PC-3 (cell line): ENCODE measurements around the gene CARHSP1.

Experiments
- EZH2 ChIP-seq: fragments of 300-600 bp; sonication (generic); IDR thresholded peaks from one replicate; pipeline ENCODE4 v1.6.1; 2017; ENCODE audit warnings: antibody characterized with exemption, mild to moderate bottlenecking, low read length; ENCODE audit not compliant: unreplicated experiment
- EZH2phosphoT487 ChIP-seq: fragments of 300-600 bp; sonication (generic); IDR thresholded peaks from 2 replicates; pipeline ENCODE4 v1.6.1; 2018; ENCODE audit warnings: mild to moderate bottlenecking, antibody characterized with exemption, low read length, borderline replicate concordance
- TF ChIP-seq, protein P1 (sequence below): fragments of 300-600 bp; sonication (generic); conservative IDR thresholded peaks from 2 replicates; pipeline ENCODE4 v1.5.1; 2017; ENCODE audit warnings: antibody characterized with exemption, low read depth, mild to moderate bottlenecking, low read length

DNA sequence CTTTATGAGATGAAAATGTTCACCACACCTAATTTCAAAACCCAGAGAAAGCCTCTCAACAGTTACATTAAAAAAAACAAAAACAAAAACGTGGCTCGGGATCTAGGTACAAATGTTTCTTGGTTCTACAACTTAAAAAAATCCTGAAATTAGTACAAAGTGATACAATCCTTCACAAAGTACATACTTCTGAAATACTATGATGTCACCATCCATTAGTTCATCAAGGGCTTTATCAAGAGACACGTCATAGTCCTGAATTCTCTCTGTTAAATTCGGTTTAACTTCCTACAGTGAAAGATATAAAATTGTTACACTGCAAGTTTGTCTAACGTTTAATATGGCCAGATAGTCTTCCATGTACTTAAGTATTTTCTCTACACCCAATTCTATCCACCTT lies 31.5 kb upstream of the CARHSP1 start:
- TF ChIP-seq, protein P1, sequence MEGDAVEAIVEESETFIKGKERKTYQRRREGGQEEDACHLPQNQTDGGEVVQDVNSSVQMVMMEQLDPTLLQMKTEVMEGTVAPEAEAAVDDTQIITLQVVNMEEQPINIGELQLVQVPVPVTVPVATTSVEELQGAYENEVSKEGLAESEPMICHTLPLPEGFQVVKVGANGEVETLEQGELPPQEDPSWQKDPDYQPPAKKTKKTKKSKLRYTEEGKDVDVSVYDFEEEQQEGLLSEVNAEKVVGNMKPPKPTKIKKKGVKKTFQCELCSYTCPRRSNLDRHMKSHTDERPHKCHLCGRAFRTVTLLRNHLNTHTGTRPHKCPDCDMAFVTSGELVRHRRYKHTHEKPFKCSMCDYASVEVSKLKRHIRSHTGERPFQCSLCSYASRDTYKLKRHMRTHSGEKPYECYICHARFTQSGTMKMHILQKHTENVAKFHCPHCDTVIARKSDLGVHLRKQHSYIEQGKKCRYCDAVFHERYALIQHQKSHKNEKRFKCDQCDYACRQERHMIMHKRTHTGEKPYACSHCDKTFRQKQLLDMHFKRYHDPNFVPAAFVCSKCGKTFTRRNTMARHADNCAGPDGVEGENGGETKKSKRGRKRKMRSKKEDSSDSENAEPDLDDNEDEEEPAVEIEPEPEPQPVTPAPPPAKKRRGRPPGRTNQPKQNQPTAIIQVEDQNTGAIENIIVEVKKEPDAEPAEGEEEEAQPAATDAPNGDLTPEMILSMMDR: no peak
- no peak for TF ChIP-seq EZH2
- TF ChIP-seq EZH2phosphoT487: no peak
